GM23338 (cell line): ENCODE data around the gene CMIP. TPM values are rescaled to one million over a fixed set of nuclear protein-coding genes. Genes with fewer than 3 reads are reported as not detected.

Source experiments
- ATAC-seq: fragments of 200-7000 bp; cut with Tn5 transposase; 3 replicates; pipeline ENCODE4 v1.9.1; 2020
- DNase-seq: peaks from one replicate; pipeline ENCODE4 v3.0.0-alpha.2; 2015; ENCODE audit warnings: low spot score
- H2AFZ ChIP-seq: fragments of 200-600 bp; sonication (generic); 2 replicates; pipeline ENCODE4 v1.8.0; 2016; ENCODE audit warnings: antibody characterized with exemption, mild to moderate bottlenecking, moderate library complexity
- H3F3A ChIP-seq: fragments of 200-600 bp; sonication (generic); replicated peaks from 2 replicates; pipeline ENCODE4 v1.8.0; 2017; ENCODE audit warnings: antibody characterized with exemption, mixed run types, low read depth
- H3K27ac ChIP-seq: fragments of 200-600 bp; sonication (generic); 2 replicates; pipeline ENCODE4 v1.6.1; 2016; ENCODE audit warnings: low read depth
- H3K27me3 ChIP-seq: fragments of 200-600 bp; sonication (generic); 2 replicates; pipeline ENCODE4 v1.8.0; 2016; ENCODE audit warnings: mild to moderate bottlenecking, mixed run types, moderate library complexity; ENCODE audit not compliant: insufficient read depth
- H3K36me3 ChIP-seq: fragments of 200-600 bp; sonication (generic); 2 replicates; pipeline ENCODE4 v1.8.0; 2016; ENCODE audit warnings: mild to moderate bottlenecking; ENCODE audit not compliant: insufficient read depth
- H3K4me1 ChIP-seq: fragments of 200-600 bp; sonication (generic); 2 replicates; pipeline ENCODE4 v1.8.0; 2016; ENCODE audit warnings: mild to moderate bottlenecking, moderate library complexity; ENCODE audit not compliant: insufficient read depth
- H3K4me2 ChIP-seq: fragments of 200-600 bp; sonication (generic); 2 replicates; pipeline ENCODE4 v1.7.1; 2017; ENCODE audit warnings: mixed run types
- H3K4me3 ChIP-seq: fragments of 200-600 bp; sonication (generic); 2 replicates; pipeline ENCODE4 v1.6.1; 2016; ENCODE audit warnings: mixed run types
- H3K79me2 ChIP-seq: fragments of 200-600 bp; sonication (generic); replicated peaks from 2 replicates; pipeline ENCODE4 v1.8.0; 2017; ENCODE audit warnings: mild to moderate bottlenecking; ENCODE audit not compliant: insufficient read depth
- H3K9me2 ChIP-seq: fragments of 200-600 bp; sonication (generic); 2 replicates; pipeline ENCODE4 v1.8.0; 2017; ENCODE audit not compliant: insufficient read depth
- H4K20me1 ChIP-seq: fragments of 200-600 bp; sonication (generic); replicated peaks from 2 replicates; pipeline ENCODE4 v1.8.0; 2017; ENCODE audit warnings: mild to moderate bottlenecking; ENCODE audit not compliant: insufficient read depth
- H3K27ac Mint-ChIP-seq: 2 replicates; pipeline ENCODE4 v1.8.0; 2020; ENCODE audit warnings: inconsistent platforms, mild to moderate bottlenecking, moderate library complexity, mixed read lengths
- H3K27me3 Mint-ChIP-seq: 3 replicates; pipeline ENCODE4 v1.8.0; 2022; ENCODE audit warnings: low read depth, mild to moderate bottlenecking, moderate library complexity, mixed read lengths, inconsistent platforms; ENCODE audit not compliant: insufficient read depth, poor library complexity
- H3K36me3 Mint-ChIP-seq: 3 replicates; pipeline ENCODE4 v1.8.0; 2021; ENCODE audit warnings: low read depth, mild to moderate bottlenecking, inconsistent platforms, moderate library complexity, mixed read lengths
- H3K4me1 Mint-ChIP-seq: 3 replicates; pipeline ENCODE4 v1.8.0; 2020; ENCODE audit warnings: mild to moderate bottlenecking, inconsistent platforms, mixed read lengths
- H3K4me3 Mint-ChIP-seq: 3 replicates; pipeline ENCODE4 v1.8.0; 2021; ENCODE audit warnings: moderate library complexity, mild to moderate bottlenecking, inconsistent platforms, mixed read lengths
- H3K9me3 Mint-ChIP-seq: 3 replicates; pipeline ENCODE4 v1.8.0; 2020; ENCODE audit warnings: moderate library complexity, mild to moderate bottlenecking, inconsistent platforms, mixed read lengths
- CREB1 ChIP-seq: fragments of 250-450 bp; sonication (Bioruptor Pico); IDR thresholded peaks from 2 replicates; pipeline ENCODE4 v1.5.0; 2020; ENCODE audit warnings: low read depth, mild to moderate bottlenecking, moderate library complexity
- EZH2 ChIP-seq: fragments of 200-600 bp; sonication (generic); IDR thresholded peaks from one replicate; pipeline ENCODE4 v1.8.0; 2017; ENCODE audit warnings: antibody characterized with exemption, mild to moderate bottlenecking, low read depth; ENCODE audit not compliant: unreplicated experiment
- EZH2phosphoT487 ChIP-seq: fragments of 200-600 bp; sonication (generic); IDR thresholded peaks from one replicate; pipeline ENCODE4 v1.8.1; 2018; ENCODE audit warnings: antibody characterized with exemption; ENCODE audit not compliant: unreplicated experiment
- JUNB ChIP-seq: IDR thresholded peaks from one replicate; pipeline ENCODE4 v1.6.1; 2016; ENCODE audit warnings: antibody characterized with exemption; ENCODE audit not compliant: unreplicated experiment
- NANOG ChIP-seq: IDR thresholded peaks from 2 replicates; pipeline ENCODE4 v1.6.1; 2016; ENCODE audit warnings: antibody characterized with exemption, borderline replicate concordance
- POLR2AphosphoS5 ChIP-seq: IDR thresholded peaks from 2 replicates; pipeline ENCODE4 v1.6.1; 2016; ENCODE audit warnings: antibody characterized with exemption, low read depth
- STAT1 ChIP-seq: IDR thresholded peaks from one replicate; pipeline ENCODE4 v1.6.1; 2016; ENCODE audit warnings: antibody characterized with exemption; ENCODE audit not compliant: unreplicated experiment
- ZNF114 ChIP-seq: fragments of 250-450 bp; sonication (Bioruptor Pico); IDR thresholded peaks from 2 replicates; pipeline ENCODE4 v1.5.0; 2020; ENCODE audit warnings: mild to moderate bottlenecking, moderate library complexity
- ZNF331 ChIP-seq: fragments of 250-450 bp; sonication (Bioruptor Pico); IDR thresholded peaks from 2 replicates; pipeline ENCODE4 v1.5.0; 2020; ENCODE audit warnings: low read depth, mild to moderate bottlenecking, moderate library complexity
- polyA plus RNA-seq: library from polyadenylated mRNA; unstranded; fragments of >200 nt; fragmentation: Nextera tagmentation; extraction: Ambion mirVana; gene quantifications from 2 replicates; pipeline ENCODE4 v1.2.1, GENCODE V29; 2016
- total RNA-seq: library from RNA; depleted of rRNA; stranded (reverse); fragments of >200 nt; shearing (Covaris generic); gene quantifications from 2 replicates; pipeline ENCODE4 v1.2.3, GENCODE V29; 2014
- TF ChIP-seq, protein P1 (sequence below): IDR thresholded peaks from one replicate; pipeline ENCODE4 v1.6.1; 2018; ENCODE audit warnings: antibody characterized with exemption; ENCODE audit not compliant: unreplicated experiment
- TF ChIP-seq, protein P2 (sequence below): IDR thresholded peaks from 2 replicates; pipeline ENCODE4 v1.6.1; 2016; ENCODE audit warnings: antibody characterized with exemption
- TF ChIP-seq, protein P3 (sequence below), 2 experiments: fragments of 200-600 bp in 1 of 2; sonication (generic) in 1 of 2; conservative IDR thresholded peaks; 2 replicates each; pipeline versions ENCODE4 v1.5.1 to v1.6.1; 2016 to 2017; ENCODE audit warnings: antibody characterized with exemption in 2 of 2, low read depth in 2 of 2, mild to moderate bottlenecking in 2 of 2, moderate library complexity in 1 of 2
- TF ChIP-seq, protein P4 (sequence below): fragments of 250-450 bp; sonication (Bioruptor Pico); IDR thresholded peaks from 2 replicates; pipeline ENCODE4 v1.5.0; 2020; ENCODE audit warnings: mild to moderate bottlenecking, moderate library complexity

The CMIP gene
- total and polyA plus RNA-seq, 2 experiments from 2014 or later: 9.5 to 62.3 TPM

DNA sequence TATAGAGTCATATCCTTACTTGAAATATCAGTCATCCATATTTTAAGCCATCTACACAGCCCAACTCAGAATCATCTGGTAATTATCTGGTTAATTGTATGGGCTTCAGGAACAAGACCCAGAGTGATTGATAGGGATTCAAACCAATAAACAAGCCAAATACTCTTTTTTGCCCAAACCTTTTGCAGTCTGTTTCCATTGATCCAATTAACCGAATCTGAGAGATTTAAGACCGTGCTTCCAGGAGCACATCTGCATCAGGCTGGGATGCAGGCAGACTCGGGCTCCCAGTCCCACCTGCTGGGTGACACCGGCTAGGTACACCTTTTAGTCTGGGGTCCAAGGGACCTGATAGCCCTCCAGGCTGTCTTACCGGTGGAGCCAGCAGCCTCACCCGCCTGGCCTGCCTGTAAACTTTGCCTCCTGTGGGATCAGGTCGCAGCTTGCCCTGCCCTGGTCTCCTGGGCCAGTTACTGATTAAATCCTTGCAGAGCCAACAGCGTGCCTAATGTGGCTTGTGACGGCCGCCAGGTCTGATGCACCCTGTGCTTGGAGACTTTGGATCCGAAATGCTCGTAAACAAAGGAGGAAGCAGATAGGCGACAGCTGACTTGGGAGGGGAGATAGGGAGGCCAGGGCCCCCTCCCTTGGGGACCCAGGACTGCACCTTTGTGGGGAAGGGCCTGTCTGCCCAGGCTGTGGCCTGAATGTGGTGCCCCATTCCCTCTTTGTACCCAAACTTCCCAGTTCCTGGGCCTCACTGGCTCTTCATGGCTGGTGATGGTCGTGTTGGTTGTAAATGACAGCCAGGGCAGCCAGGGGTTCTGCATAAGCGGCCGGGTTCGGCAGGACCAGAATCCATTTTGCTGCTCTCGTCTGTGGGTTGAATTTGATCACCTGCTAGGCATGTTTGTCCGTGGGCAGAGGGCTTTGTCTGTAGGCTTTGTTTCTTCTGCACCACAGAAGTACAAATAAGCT, 3.8 kb downstream of the CMIP start:
- DNase-seq: peak; percentile 44
- TF ChIP-seq CREB1 (CRISPR knock-in tag) (no peak), ZNF331 (CRISPR knock-in tag) (no peak), STAT1 (no peak), POLR2AphosphoS5 (no peak), ZNF114 (CRISPR knock-in tag) (no peak), JUNB (no peak), NANOG (no peak), EZH2phosphoT487 (no peak), EZH2 (no peak)
- TF ChIP-seq, protein P1, sequence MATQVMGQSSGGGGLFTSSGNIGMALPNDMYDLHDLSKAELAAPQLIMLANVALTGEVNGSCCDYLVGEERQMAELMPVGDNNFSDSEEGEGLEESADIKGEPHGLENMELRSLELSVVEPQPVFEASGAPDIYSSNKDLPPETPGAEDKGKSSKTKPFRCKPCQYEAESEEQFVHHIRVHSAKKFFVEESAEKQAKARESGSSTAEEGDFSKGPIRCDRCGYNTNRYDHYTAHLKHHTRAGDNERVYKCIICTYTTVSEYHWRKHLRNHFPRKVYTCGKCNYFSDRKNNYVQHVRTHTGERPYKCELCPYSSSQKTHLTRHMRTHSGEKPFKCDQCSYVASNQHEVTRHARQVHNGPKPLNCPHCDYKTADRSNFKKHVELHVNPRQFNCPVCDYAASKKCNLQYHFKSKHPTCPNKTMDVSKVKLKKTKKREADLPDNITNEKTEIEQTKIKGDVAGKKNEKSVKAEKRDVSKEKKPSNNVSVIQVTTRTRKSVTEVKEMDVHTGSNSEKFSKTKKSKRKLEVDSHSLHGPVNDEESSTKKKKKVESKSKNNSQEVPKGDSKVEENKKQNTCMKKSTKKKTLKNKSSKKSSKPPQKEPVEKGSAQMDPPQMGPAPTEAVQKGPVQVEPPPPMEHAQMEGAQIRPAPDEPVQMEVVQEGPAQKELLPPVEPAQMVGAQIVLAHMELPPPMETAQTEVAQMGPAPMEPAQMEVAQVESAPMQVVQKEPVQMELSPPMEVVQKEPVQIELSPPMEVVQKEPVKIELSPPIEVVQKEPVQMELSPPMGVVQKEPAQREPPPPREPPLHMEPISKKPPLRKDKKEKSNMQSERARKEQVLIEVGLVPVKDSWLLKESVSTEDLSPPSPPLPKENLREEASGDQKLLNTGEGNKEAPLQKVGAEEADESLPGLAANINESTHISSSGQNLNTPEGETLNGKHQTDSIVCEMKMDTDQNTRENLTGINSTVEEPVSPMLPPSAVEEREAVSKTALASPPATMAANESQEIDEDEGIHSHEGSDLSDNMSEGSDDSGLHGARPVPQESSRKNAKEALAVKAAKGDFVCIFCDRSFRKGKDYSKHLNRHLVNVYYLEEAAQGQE: no peak
- TF ChIP-seq, protein P2, sequence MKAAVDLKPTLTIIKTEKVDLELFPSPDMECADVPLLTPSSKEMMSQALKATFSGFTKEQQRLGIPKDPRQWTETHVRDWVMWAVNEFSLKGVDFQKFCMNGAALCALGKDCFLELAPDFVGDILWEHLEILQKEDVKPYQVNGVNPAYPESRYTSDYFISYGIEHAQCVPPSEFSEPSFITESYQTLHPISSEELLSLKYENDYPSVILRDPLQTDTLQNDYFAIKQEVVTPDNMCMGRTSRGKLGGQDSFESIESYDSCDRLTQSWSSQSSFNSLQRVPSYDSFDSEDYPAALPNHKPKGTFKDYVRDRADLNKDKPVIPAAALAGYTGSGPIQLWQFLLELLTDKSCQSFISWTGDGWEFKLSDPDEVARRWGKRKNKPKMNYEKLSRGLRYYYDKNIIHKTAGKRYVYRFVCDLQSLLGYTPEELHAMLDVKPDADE: no peak
- TF ChIP-seq, protein P3, sequence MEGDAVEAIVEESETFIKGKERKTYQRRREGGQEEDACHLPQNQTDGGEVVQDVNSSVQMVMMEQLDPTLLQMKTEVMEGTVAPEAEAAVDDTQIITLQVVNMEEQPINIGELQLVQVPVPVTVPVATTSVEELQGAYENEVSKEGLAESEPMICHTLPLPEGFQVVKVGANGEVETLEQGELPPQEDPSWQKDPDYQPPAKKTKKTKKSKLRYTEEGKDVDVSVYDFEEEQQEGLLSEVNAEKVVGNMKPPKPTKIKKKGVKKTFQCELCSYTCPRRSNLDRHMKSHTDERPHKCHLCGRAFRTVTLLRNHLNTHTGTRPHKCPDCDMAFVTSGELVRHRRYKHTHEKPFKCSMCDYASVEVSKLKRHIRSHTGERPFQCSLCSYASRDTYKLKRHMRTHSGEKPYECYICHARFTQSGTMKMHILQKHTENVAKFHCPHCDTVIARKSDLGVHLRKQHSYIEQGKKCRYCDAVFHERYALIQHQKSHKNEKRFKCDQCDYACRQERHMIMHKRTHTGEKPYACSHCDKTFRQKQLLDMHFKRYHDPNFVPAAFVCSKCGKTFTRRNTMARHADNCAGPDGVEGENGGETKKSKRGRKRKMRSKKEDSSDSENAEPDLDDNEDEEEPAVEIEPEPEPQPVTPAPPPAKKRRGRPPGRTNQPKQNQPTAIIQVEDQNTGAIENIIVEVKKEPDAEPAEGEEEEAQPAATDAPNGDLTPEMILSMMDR (conservative IDR thresholded peaks at IDR 0.05; ENCODE audit: low read depth in 2 of 2): no peak
- TF ChIP-seq, protein P4, sequence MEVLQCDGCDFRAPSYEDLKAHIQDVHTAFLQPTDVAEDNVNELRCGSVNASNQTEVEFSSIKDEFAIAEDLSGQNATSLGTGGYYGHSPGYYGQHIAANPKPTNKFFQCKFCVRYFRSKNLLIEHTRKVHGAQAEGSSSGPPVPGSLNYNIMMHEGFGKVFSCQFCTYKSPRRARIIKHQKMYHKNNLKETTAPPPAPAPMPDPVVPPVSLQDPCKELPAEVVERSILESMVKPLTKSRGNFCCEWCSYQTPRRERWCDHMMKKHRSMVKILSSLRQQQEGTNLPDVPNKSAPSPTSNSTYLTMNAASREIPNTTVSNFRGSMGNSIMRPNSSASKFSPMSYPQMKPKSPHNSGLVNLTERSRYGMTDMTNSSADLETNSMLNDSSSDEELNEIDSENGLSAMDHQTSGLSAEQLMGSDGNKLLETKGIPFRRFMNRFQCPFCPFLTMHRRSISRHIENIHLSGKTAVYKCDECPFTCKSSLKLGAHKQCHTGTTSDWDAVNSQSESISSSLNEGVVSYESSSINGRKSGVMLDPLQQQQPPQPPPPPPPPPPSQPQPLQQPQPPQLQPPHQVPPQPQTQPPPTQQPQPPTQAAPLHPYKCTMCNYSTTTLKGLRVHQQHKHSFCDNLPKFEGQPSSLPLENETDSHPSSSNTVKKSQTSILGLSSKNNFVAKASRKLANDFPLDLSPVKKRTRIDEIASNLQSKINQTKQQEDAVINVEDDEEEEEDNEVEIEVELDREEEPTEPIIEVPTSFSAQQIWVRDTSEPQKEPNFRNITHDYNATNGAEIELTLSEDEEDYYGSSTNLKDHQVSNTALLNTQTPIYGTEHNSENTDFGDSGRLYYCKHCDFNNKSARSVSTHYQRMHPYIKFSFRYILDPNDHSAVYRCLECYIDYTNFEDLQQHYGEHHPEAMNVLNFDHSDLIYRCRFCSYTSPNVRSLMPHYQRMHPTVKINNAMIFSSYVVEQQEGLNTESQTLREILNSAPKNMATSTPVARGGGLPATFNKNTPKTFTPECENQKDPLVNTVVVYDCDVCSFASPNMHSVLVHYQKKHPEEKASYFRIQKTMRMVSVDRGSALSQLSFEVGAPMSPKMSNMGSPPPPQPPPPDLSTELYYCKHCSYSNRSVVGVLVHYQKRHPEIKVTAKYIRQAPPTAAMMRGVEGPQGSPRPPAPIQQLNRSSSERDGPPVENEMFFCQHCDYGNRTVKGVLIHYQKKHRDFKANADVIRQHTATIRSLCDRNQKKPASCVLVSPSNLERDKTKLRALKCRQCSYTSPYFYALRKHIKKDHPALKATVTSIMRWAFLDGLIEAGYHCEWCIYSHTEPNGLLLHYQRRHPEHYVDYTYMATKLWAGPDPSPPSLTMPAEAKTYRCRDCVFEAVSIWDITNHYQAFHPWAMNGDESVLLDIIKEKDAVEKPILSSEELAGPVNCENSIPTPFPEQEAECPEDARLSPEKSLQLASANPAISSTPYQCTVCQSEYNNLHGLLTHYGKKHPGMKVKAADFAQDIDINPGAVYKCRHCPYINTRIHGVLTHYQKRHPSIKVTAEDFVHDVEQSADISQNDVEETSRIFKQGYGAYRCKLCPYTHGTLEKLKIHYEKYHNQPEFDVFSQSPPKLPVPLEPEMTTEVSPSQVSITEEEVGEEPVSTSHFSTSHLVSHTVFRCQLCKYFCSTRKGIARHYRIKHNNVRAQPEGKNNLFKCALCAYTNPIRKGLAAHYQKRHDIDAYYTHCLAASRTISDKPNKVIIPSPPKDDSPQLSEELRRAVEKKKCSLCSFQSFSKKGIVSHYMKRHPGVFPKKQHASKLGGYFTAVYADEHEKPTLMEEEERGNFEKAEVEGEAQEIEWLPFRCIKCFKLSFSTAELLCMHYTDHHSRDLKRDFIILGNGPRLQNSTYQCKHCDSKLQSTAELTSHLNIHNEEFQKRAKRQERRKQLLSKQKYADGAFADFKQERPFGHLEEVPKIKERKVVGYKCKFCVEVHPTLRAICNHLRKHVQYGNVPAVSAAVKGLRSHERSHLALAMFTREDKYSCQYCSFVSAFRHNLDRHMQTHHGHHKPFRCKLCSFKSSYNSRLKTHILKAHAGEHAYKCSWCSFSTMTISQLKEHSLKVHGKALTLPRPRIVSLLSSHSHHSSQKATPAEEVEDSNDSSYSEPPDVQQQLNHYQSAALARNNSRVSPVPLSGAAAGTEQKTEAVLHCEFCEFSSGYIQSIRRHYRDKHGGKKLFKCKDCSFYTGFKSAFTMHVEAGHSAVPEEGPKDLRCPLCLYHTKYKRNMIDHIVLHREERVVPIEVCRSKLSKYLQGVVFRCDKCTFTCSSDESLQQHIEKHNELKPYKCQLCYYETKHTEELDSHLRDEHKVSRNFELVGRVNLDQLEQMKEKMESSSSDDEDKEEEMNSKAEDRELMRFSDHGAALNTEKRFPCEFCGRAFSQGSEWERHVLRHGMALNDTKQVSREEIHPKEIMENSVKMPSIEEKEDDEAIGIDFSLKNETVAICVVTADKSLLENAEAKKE (CRISPR knock-in tag): no peak
- Histone ChIP-seq H3K36me3 (no peaks in the 10 kb centered on the region), H3F3A (peaks cover 13% of the 10 kb centered on the region; the same call in 1 of the 2 replicates), H3K4me1 (peaks cover 55% of the 10 kb centered on the region), H3K27me3 (no peaks in the 10 kb centered on the region), H3K79me2 (peaks cover 83% of the 10 kb centered on the region), H2AFZ (no peak overlapping the region), H3K27ac (peak overlapping the region; percentile 53; the same call in 1 of the 2 replicates), H3K9me2 (no peaks in the 10 kb centered on the region), H3K4me2 (peak overlapping the region; percentile 100), H4K20me1 (peaks cover 61% of the 10 kb centered on the region), H3K4me3 (peak overlapping the region; percentile 93; the same call in 1 of the 2 replicates)
- peaks cover 20% of the 10 kb centered on the region for H3K27me3 Mint-ChIP-seq
- peak overlapping the region; percentile 41; the same call in 2 of the 3 replicates for H3K4me3 Mint-ChIP-seq
- H3K9me3 Mint-ChIP-seq: no peaks in the 10 kb centered on the region
- ATAC-seq: no peak
- peaks cover 74% of the 10 kb centered on the region for H3K4me1 Mint-ChIP-seq
- no peak overlapping the region for H3K27ac Mint-ChIP-seq
- peaks cover 4% of the 10 kb centered on the region; the same call in 1 of the 3 replicates for H3K36me3 Mint-ChIP-seq
